ENCODE results near the gene PDZRN3.

Gene PDZRN3

DNA sequence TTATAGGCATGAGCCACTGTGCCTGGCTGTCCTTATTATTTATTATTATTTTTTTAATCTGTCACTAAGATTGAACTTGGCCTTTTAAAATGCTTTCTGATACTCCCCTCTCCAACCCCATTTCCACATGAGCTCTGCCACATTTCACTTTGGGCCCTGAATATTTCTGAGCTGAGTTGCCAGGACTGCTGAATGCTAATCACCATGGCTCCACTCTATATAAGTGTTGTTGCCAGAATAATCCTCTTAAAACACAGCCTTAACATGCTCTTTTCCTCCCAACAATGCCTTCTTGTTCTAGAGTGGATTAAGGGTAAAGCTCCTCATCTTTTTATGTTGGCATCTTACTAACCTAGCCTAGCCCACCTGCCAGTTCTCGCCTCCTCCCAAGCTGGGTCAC is 124.4 kb downstream of the PDZRN3 start:
- H3K27ac ChIP-seq, result no peak overlapping the region
- no peak for TF ChIP-seq ZFX (IDR thresholded peaks at IDR 0.05)
- TF ChIP-seq, protein P1, sequence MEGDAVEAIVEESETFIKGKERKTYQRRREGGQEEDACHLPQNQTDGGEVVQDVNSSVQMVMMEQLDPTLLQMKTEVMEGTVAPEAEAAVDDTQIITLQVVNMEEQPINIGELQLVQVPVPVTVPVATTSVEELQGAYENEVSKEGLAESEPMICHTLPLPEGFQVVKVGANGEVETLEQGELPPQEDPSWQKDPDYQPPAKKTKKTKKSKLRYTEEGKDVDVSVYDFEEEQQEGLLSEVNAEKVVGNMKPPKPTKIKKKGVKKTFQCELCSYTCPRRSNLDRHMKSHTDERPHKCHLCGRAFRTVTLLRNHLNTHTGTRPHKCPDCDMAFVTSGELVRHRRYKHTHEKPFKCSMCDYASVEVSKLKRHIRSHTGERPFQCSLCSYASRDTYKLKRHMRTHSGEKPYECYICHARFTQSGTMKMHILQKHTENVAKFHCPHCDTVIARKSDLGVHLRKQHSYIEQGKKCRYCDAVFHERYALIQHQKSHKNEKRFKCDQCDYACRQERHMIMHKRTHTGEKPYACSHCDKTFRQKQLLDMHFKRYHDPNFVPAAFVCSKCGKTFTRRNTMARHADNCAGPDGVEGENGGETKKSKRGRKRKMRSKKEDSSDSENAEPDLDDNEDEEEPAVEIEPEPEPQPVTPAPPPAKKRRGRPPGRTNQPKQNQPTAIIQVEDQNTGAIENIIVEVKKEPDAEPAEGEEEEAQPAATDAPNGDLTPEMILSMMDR (conservative IDR thresholded peaks at IDR 0.05), result no peak

DNA sequence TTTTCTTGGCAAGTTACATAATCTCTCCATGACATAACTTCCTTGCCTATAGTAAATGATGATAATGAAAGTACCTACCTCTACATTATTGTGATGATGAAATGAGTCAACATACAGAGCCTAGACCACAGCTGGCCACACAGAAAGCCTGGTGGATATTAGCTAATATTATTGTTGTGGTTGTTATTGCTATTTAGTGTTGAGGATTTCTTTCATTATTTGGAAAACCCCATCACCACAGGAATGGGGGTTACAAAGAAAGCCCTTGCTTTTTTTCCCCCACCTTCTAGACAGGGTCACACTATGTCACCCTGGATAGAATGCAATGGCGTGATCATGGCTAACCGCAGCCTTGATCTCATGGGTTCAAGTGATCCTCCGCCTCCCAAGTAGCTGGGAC is 125.0 kb downstream of the PDZRN3 start:
- H3K27ac ChIP-seq, result no peak overlapping the region
- TF ChIP-seq ZFX (IDR thresholded peaks at IDR 0.05), result no peak
- TF ChIP-seq, protein P1 (conservative IDR thresholded peaks at IDR 0.05), result no peak

DNA sequence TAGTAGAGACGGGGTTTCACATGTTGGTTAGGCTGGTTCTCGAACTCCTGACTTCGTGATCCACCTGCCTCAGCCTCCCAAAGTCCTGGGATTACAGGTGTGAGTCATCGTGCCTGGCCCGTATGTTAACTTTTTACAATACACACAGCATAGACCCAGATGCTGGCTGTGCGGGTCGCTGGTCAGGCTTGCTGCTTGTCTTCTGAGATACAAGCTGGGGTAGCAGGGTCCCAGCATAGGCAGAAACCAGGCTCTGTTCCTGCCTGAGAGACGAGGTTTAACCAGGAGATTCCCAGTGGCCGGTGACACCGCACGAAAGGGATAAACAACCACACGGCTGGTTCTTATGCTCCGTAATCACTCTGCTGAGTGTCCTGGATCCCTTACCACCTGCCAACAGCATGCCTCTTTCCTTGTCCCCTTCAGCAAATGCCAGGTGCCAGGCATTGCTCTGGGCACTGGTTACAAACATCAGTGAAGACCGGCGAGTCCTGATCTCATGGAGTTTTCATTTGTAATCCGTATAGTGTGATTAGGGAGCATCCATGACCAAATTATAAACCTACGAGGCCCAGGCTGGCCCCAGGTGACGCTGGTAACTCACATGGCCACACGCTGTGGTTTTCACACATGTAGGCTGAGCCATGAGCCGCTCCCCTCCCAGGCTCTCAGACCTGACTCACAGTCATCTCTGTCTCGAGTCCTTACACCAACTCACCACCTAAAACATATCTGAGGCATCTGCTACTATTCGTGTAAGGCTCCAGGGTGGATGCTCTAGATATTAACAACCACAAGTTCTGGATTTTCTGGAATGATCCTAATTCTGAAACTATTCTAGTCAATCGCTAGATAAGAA is 125.7 kb downstream of the PDZRN3 start:
- no peak overlapping the region for H3K27ac ChIP-seq
- no peak for TF ChIP-seq ZFX (IDR thresholded peaks at IDR 0.05)
- TF ChIP-seq, protein P1 (conservative IDR thresholded peaks at IDR 0.05), result no peak

DNA sequence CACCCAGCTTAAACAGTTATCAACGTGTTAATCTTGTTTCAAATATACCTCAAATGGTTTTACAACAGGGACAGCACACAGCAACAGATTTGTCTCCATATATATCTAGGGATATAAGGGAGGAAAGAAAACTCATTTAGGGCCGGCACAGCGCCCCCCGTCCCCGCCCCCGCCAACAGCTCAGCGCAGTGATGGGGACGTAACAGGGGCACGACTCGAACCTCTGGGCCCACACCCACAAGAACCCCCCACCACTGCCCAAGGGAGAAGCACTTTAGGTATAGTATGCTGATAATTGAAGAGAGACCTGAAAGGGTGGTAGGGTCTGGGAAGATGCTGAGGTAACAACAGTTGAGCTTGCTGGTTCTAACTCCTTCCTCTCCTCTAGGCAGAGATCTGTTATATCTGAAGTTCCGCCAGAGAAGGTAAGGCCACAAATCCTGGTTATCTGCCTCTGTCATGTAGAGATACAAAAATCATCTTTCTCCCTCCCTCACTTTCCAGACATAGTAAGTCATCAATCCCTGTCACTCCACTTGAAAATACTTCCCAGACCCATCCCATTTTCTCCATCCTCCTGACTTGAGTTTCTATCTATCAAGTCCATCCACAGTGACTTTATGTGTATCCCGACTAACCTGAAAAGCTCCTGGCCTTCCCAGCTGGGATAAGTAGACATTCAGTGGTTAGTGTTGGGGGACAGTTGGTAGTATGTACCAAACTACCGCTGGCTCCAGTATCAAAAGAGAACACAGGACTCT is 126.9 kb downstream of the PDZRN3 start:
- TF ChIP-seq, protein P1 (conservative IDR thresholded peaks at IDR 0.05), result no peak
- TF ChIP-seq ZFX (IDR thresholded peaks at IDR 0.05), result no peak
- H3K27ac ChIP-seq, result no peak overlapping the region

DNA sequence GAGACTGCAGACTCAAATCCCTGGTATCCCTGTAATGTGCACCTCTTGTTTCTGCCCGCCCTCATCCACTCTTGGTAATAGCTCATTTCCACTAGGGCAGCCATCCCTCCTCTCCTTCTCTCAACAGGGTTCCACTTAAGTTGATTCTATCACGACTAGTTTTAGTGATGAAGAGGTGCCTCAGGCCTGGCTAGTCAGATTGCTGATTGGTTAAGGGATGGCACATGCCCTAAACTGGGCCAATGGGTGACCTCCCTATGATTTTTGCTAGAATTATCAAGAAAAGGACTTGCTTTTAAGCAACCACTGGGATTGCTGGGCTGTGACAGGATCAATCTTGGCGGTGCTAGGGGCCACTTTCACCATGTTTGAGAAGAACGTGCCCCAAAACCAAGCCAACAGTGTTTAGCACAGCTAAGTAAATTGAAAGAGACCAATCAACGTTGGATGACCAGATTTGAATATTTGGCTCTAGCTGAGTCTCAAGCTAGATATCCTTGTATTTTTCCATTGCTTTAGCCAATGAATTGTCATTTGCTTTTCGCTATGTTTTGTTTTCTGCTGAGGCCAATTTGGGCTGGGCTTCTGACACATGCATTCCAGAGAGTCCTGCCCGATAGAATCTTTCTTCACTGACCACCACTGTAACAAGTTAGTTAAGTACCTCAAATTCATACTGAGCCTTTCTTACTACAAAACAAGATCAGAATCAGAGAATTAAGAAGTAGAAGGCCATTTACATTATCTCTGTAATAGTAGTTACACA is 131.0 kb downstream of the PDZRN3 start:
- H3K27ac ChIP-seq, result no peak overlapping the region
- TF ChIP-seq, protein P1 (conservative IDR thresholded peaks at IDR 0.05), result no peak
- TF ChIP-seq ZFX (IDR thresholded peaks at IDR 0.05), result no peak

DNA sequence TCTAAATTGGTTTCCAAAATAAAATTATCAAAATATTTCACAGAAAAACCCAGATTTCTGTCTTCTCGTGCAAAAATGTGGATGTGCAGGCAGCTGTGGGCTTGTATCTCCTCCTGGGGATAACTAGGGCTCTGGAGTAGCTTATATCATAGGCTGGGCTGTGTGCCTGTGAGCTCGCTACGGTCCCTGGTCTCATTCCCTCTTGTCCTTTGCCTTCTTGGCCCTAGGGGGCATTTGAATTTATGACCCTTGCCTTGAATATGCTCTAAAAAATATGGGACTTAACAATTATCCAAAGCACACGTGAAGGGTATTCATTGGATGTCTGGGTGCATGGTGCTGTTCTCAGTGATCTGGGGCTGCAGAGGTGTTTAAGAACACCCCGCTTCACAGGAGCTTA is 132.6 kb downstream of the PDZRN3 start:
- H3K27ac ChIP-seq, result no peak overlapping the region
- TF ChIP-seq ZFX (IDR thresholded peaks at IDR 0.05), result no peak
- TF ChIP-seq, protein P1 (conservative IDR thresholded peaks at IDR 0.05), result no peak
